HG03571 (cell line): ENCODE measurements around the gene PRKRA.
"Not testable (repeated sequence)": the region's sequence is repeated elsewhere in the genome, so short reads cannot be mapped to it uniquely, and the experiment has no call there.

Experiments used
- ATAC-seq: cut with Tn5 transposase; IDR thresholded peaks from one replicate; pipeline ENCODE4 v1.9.1; 2021; ENCODE audit not compliant: unreplicated experiment

Gene PRKRA

DNA sequence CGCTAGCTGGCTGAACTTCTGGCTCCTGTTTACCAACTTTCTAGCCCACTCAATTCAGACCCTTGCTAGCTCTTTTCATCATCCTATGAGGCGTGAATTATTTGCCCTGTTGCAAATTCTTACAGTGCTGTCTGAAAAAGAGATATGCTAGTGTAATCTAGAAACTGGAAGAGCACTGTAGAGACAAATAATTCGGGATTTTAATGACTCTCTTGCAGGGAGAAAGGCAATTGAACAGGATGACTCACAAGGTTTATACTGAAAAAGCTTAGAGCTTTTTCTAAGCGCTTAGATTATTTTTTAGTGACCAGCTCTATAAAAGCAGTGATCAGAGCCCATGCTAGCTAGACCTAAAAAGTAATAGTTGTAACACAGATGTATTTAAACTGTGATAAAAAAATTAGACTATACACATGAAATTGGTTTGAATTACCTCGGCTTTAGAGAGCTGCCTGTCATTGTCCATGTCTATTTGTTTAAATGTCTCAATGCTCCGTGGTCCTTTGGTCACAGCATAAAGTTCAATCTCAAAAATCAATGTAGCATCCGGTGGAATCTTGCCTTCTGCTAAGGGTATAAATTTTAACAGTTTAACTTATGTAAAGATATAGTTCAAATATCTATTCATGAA lies 18.4 kb upstream of the PRKRA start:
- no peak for ATAC-seq

DNA sequence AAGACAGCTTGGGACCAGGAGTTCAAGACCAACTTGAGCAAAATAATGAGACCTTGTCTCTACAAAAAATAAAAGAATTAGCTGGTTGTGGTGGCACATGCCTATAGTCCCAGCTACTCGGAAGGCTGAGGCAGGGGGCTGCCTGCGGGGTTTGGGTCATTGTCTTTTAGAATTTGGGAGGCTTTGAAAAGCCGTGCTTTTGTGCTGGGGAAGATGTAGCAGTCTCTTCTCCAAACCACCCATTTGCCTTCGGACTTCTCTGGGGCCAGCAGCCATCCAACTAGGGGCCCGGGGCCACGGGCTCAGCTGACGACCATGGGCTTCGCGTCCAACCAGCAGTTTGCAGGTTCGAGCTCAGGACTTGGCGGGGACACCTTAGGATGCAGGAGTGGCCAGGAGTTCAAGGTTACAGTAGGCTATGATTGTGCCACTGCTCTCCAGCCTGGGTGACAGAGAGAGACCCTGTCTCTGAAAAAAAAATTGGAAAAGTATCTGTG lies 6.5 kb upstream of the PRKRA start:
- no peak for ATAC-seq

DNA sequence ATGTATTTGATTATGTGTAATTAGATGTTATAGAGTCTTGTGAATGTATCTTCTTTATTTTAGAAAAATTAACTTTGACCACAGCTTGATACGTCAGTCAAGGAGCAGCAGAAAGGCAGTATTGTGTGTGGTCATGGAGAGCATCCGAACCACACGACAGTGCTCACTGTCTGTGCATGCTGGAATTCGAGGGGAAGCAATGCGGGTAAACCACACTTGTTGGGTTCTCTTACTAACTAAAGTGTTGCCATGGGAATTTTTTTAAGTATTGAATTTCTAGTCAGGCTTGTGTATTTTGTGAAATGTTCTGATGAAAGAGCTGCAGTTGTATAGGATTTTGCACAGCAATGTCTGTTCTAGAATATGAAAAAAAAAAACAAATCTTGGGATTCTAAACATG lies 5.0 kb upstream of the PRKRA start:
- ATAC-seq = no peak

DNA sequence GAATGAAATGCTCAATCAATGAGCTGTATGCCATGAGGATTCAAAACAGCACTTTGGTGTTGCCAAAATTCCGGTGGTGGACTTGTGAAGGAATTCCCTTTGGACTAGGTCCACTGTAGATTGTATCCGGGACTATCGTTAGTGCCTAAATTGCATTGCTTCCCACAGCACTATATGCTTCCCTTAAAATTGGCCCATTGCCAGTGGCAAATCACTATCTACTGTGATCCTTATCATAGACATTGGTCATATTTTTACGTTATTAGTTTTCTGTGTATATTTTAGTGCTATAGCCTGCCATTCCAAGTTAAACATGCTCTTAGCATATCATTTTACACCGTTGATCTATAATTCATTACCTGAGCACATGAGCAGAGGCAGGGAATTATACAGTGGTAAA lies 1.9 kb upstream of the PRKRA start:
- ATAC-seq = no peak

DNA sequence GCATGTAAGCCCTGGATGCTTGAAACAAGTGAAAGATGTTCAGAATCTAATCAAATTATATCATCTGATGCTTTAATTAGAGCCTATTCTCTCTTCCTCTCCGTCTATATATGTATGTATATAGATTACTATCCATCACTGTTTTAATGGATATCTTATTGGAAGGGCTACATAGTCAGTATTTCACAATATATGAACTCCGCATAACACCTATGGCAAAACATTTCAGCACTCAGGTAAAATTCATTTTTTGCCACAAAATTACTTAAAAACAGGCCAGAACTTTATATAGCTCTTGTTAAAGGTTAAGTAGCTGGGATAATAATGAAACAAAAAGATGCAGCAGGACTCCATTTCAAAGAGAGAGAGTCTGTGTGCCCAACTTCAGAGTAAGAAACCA lies 1.4 kb upstream of the PRKRA start:
- ATAC-seq = no peak

DNA sequence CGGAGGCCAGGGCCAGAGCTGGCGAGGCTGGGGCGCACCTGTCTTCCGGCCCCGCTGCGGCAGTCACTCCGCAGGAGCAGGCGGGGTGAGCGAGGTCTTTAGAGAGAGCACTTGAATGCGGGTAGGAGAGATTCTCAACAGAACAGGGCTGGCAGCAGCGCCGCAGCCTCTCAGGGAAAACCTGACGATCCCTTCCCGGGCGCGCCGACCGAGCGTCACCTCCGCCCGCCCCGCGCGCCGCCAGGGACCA lies 526 bp downstream of the PRKRA start:
- ATAC-seq = peak; percentile 38

DNA sequence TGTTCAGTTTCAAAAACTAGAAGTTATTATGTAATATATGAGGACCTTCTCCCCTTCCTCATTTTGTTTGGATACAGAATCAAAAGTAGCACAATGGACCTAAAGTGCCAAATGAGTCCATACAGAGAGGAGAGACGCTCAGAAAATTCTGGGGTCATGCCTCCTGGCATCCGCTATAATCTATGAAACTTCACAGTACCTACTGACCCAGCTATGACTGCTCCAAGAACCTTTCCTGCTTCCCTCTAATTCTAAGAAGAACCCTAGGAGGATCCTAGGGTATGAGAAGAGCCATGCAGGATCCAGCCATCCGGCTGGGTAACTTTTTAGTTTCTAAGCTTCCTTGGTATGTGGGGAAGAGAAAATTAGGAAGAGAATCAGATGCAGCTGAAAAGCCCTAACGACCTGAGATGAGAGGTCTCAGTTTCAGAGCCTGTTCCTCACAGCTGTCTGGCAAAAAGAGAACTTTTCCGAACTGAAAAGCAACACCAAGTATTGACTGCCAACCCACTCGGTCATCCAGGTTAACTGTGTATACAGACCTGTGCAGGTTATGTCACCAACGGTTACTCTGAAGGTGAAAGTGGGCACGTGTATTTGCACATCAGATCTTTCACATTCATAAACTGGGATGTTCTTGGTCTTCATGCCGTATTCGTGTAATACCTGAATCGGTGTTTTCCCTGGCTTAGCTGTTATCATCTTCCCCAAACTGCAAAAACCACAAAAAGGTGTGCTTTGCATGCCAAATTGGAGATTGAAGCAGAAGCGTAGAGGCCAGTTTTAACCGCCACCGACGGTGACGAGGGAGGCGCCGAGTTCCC lies 1.1 kb downstream of the PRKRA start:
- no peak for ATAC-seq

DNA sequence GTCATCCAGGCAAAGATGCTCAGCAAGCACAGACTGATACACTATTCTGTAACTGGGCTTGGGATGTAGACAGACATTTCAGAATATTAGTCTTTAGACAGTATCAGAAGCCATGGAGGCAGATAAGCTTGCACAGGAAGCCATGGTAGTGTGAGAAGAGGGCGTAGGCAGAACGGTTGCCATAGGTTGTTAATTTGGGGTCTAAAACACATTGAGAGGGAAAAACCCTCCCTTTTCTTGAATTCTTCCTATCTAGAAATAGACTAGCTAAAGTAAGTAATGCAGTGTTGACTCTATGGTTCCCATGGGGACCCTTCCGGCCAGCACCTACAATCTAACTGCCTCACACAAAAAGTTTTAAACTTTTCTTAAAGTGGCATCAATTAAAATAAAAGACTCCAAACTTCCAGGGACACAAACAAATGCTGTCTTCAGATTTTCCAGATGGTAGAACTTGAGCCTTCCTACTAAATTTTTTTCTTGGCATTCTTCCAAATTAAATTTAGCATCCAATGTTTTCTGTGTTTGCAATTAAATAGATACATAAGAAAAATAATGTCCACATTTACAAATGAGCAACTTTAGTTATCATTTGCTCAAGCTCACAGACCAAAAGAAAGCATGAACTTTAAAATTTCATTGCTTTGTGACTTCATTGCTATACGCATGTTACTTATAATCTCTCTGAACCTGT lies 1.9 kb downstream of the PRKRA start:
- ATAC-seq = no peak

DNA sequence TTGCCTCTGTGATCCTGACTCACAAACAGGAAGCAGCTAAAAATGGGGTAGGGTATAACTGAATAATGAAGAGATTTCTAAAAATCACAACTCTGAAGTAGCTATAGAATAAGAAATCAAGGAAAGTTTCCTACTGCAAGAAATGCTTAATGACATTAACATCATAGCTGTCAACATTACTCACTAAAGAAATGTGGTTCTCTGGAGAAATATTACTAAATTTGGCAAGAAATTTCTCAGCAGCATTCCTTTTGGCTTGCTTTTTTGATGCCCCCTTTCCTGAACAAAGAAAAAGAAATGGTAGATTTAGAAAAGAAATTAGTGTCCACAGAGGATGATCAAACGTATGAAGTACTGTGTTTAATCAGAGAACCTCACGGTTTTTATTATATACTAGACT lies 9.5 kb downstream of the PRKRA start:
- no peak for ATAC-seq

DNA sequence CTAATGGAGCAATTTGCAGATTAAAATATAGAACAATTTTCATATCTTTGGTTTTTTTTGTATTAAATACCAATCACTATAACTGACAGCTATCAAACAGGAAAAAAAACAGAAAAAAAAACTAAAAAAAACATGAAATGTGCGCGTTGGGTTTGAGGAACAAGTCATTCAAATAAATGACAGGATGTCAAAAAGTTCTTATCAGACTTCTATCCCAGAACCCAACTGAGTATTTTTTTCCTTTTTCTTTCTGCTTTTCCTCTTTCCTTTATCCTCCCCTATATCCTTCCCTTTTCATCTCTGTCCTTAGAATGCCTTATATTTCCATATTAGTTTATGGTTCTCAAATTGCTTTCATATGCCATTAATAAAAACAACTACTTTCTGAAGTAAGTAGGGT lies 14.3 kb downstream of the PRKRA start:
- no peak for ATAC-seq

DNA sequence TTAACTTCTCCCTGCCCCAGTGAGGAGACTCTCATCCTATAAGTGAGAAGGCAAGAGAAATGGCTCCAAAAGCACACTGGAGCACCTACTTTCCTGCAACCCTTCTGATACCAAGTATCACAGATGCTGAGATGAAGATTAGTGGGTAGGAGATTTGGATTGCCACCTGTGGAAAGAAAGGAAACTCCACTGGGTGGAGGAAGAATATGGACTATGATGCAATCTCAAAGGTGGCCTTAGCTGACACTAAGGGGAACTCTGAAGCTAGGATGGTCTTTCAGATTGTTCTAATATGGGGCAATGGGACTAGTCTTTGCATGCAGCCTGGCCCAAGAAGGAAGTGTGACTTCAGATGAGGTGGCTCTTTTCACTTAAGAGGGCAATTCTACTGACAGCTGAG lies 21.6 kb downstream of the PRKRA start:
- no peak for ATAC-seq

DNA sequence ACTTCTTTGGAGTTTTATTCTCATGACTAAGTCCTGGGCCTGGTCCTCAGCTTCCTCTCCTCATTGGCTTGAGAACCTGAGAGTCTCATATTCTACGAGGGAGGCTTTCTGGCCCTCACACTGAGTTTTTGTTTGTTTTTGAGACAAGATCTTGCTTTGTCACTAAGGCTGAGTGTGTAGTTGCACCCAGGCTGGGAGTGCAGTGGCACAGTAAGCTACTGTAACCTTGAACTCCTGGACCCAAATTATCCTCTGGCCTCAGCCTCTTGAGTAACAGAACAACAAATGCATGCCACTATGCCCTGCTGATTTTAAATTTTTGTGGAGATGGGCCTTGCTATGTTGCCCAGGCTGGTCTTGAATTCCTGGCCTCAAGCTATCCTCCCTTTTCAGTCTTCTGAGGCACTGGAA lies 22.6 kb downstream of the PRKRA start:
- ATAC-seq = no peak

DNA sequence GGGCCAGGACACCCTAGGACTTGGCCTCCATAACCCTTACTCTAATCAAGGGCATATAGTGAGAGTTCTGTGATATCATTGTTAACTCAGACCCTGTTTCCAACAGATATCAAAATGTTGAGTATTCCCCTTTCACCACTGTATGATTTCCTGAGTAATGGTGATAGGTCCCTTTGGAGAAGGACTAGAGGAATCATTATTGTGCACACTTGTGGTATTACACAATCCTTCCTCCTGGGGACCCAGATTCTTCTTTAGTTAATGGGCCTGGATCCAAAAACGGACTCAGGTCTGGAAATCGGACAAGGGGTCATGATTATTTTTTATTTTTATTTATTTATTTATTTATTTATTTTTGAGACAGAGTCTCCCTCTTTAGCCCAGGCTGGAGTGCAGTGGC lies 23.5 kb downstream of the PRKRA start:
- no peak for ATAC-seq

DNA sequence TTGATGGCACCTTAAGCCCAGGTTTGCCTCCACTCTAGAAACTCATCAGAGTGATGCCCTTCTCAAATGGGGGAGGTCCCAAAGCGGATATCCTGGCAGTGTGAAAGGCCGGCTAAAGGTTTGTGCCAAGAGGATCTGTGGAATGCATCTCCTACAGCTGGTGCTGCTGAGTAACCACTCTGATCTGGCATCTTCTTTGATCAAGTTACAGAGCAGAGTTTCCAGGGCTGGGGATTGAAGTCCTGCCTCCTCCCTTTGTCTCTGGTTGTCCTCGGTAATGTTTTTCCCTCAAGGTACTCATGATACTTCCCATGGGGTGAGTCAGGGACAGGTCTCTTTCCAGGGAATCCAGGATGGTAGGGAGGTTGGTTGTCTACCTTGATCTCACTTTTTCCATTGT lies 24.6 kb downstream of the PRKRA start:
- no peak for ATAC-seq

DNA sequence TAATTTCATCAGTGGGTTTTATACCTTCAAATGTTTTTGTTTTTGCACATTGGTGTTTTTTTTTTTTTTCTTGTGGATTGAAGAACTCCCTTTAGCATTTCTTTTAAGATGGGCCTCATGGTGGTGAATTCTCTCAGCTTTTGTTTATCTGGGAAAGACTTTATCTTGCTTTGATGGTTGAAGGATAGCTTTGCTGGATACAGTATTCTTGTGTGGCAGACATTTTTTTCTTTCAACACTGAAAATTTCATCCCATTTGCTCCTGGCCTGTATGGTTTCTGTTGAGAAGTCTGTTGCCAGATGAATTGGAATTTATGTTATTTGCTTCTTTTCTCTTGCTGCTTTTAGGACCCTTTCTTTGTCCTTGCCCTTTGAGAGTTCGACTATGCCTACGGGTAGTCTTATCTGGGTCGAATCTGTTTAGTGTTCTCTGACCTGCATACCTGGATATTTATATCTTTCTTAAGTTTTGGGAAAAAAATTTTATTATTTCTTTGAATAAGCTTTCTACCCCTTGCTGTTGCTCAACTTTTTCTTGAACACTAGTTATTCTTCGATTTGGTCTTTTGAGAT lies 25.6 kb downstream of the PRKRA start:
- ATAC-seq = no peak

DNA sequence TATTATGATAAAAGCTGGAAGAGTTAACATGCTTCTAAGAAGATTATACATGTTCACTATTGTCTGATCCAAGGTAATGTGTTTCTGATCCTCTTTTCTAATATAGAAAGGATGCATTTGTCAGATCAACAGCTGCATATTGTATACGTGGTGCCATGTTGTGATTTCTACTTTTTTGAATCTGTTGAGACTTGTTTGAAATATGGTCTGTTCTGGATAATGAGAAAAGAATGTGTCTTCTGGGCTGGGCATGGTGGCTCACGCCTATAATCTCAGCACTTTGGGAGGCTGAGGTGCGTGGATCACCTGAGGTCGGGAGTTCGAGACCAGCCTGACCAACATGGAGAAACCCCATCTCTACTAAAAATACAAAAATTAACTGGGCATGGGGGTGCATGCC lies 27.2 kb downstream of the PRKRA start:
- ATAC-seq = not testable (repeated sequence)

DNA sequence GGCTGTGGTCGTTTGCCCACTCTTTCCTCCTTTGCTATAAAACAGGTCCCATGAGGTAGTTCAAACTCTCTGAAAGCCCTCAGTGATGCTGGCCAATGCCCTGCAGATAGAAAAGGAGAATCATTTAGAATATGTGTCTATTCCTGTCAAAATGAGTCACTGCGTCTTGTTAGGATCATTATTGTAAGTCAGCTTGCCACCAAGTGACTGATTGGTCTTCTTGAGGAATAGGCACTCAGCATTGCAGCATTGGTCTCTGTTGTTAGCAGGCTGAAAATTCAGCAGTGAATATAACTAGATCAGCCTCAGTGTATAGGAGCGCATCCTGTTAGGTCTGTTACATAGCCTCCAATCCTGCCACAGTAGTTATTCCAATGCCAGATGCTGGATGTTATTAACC lies 28.9 kb downstream of the PRKRA start:
- ATAC-seq = no peak

DNA sequence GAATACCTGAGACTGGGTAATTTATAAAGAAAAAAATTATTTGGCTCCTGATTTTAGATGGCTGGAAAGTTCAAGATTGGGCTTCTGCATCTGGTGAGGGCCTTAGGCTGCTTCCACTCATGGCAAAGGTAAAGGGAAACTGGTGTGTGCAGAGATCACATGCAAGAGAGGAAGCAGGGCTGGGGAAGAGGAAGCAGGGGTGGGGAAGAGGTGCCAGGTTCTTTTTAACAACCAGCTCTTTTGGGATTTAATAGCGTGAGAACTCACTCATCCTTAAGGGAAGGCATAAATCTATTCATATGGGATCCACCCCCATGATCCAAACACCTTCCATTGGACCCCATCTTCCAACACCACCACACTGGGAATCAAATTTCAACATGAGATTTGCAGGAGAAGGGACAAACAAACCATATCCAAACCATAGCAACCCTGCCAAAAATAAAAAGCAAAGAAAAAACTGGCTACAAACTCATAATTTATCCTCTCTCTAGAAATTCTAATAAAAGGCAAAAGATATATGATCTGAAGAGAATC lies 30.4 kb downstream of the PRKRA start:
- ATAC-seq = no peak

DNA sequence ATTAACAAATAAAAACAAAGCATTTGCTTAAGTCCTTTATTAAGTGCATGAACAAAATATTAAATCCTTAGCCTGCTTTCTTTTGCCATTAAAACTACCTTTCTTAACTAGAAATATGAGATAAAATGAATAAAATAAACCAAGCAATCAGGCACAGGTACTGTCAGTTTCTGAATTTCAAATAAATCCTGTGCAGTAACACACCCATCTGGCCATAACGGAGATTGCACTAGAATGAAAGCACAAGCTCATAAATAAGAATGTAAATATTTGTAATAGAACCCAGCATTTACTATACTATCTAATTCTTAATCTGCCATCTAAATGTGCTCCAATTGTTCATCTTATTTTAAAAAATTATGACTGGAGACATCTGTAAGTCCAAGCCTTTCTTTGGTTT lies 31.9 kb downstream of the PRKRA start:
- ATAC-seq = no peak

DNA sequence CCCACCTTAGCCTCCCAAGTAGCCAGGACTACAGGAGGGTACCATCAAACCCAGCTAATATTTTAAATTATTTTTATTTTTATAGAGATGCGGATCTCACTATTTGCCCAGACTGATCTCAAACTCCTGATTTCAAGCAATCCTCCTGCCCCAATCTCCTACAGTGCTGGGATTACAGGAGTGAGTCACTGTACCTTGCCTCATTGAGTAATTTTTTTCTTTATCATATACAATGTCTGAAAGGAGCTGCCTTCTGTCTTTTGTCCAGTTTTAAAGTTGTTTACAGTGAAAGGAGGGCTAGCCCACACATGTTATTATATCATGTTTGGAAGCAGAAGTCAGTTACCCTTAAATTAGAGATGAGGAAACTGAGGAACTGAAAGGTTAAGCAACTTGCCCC lies 32.5 kb downstream of the PRKRA start:
- no peak for ATAC-seq

DNA sequence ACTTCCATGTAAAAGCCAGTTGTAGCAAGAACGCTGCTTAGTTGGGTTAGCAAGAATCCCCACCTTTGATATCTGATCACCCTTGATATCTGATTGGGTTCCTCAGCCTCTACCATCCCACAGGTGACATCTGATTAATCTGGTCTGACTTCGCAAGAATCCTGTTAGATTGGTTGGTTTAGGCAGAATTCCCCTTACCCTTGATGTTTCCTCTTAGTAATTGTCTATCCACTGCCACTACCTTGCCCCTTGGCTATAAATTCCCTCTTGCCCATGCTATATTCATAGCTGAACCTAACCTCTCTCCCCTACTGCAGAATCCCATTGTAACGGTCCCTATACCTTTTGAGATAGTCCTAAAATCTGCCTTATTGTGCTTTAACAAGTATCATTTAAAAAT lies 33.1 kb downstream of the PRKRA start:
- no peak for ATAC-seq

DNA sequence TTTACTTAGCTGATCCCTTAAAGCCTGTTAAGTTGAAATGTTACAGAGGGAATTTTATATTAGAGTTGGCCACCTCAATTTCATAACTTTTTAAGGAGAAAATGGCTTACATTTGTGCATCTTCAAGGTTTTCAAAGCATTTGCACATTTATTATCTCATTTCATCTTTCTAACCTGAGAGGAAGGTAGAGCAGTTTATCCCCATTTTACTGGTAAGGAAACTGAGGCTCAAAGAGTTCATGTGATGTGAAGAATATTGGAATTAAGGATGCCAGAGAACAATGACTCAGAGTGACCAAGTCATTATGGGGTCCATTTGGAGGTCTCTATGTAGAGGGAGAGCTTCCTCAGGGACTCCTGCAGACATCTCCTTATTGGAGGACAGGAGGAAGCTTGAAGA lies 35.0 kb downstream of the PRKRA start:
- ATAC-seq = no peak
